Neural progenitor cell (in vitro differentiated cells): ENCODE measurements around the gene FAM167B. TPM values are rescaled to one million over a fixed set of nuclear protein-coding genes. Genes with fewer than 3 reads are reported as not detected.

ENCODE experiments used
- DNase-seq: peaks from one replicate; pipeline ENCODE4 v3.0.0-alpha.2; 2016; ENCODE audit warnings: low spot score
- H2AFZ ChIP-seq: fragments of 200-600 bp; sonication (generic); replicated peaks from 2 replicates; pipeline ENCODE4 v1.6.1; 2016; ENCODE audit warnings: antibody characterized with exemption
- H3F3A ChIP-seq: fragments of 200-600 bp; sonication (generic); 2 replicates; pipeline ENCODE4 v1.6.1; 2016; ENCODE audit warnings: antibody characterized with exemption, low read depth
- H3K27ac ChIP-seq: fragments of 200-600 bp; sonication (generic); 2 replicates; pipeline ENCODE4 v1.5.1; 2016; ENCODE audit warnings: mild to moderate bottlenecking
- H3K27me3 ChIP-seq: fragments of 200-600 bp; sonication (generic); 2 replicates; pipeline ENCODE4 v1.6.1; 2016; ENCODE audit warnings: mild to moderate bottlenecking, moderate library complexity
- H3K36me3 ChIP-seq: fragments of 200-600 bp; sonication (generic); 2 replicates; pipeline ENCODE4 v1.5.1; 2016
- H3K4me1 ChIP-seq: fragments of 200-600 bp; sonication (generic); 2 replicates; pipeline ENCODE4 v1.6.1; 2016; ENCODE audit warnings: mixed run types
- H3K4me2 ChIP-seq: fragments of 200-600 bp; sonication (generic); 2 replicates; pipeline ENCODE4 v1.6.1; 2016
- H3K4me3 ChIP-seq: fragments of 200-600 bp; sonication (generic); 2 replicates; pipeline ENCODE4 v1.5.1; 2016
- H3K79me2 ChIP-seq: fragments of 200-600 bp; sonication (generic); 2 replicates; pipeline ENCODE4 v1.6.1; 2016; ENCODE audit warnings: low read depth
- H3K9ac ChIP-seq: fragments of 200-600 bp; sonication (generic); 2 replicates; pipeline ENCODE4 v1.6.1; 2016
- H3K9me3 ChIP-seq: fragments of 200-600 bp; sonication (generic); 2 replicates; pipeline ENCODE4 v1.5.1; 2016; ENCODE audit warnings: low read depth
- H4K20me1 ChIP-seq: fragments of 200-600 bp; sonication (generic); 2 replicates; pipeline ENCODE4 v1.6.1; 2016; ENCODE audit warnings: low read depth
- H3K27ac Mint-ChIP-seq: 3 replicates; pipeline ENCODE4 v1.8.0; 2021; ENCODE audit warnings: mixed read lengths
- H3K27me3 Mint-ChIP-seq: 2 replicates; pipeline ENCODE4 v1.8.0; 2022; ENCODE audit warnings: low read depth, mild to moderate bottlenecking, inconsistent platforms, moderate library complexity, mixed read lengths; ENCODE audit not compliant: insufficient read depth
- H3K36me3 Mint-ChIP-seq: 3 replicates; pipeline ENCODE4 v1.8.0; 2021; ENCODE audit warnings: mixed read lengths
- H3K4me1 Mint-ChIP-seq: 3 replicates; pipeline ENCODE4 v1.8.0; 2021; ENCODE audit warnings: mixed read lengths
- H3K4me3 Mint-ChIP-seq: 3 replicates; pipeline ENCODE4 v1.8.0; 2021; ENCODE audit warnings: mild to moderate bottlenecking, moderate library complexity, mixed read lengths
- H3K9me3 Mint-ChIP-seq: 3 replicates; pipeline ENCODE4 v1.8.0; 2020; ENCODE audit warnings: mixed read lengths
- EZH2 ChIP-seq: fragments of 200-600 bp; sonication (generic); IDR thresholded peaks from 2 replicates; pipeline ENCODE4 v1.6.1; 2017; ENCODE audit warnings: antibody characterized with exemption, mild to moderate bottlenecking, moderate library complexity
- EZH2phosphoT487 ChIP-seq: fragments of 200-600 bp; sonication (generic); IDR thresholded peaks from 2 replicates; pipeline ENCODE4 v1.6.1; 2017; ENCODE audit warnings: antibody characterized with exemption
- total RNA-seq: library from RNA; depleted of rRNA; stranded (reverse); fragments of >200 nt; gene quantifications from 2 replicates; pipeline ENCODE4 v1.2.3, GENCODE V29; 2015; ENCODE audit warnings: low replicate concordance
- TF ChIP-seq, protein P1 (sequence below): fragments of 200-600 bp; sonication (generic); IDR thresholded peaks from 2 replicates; pipeline ENCODE4 v1.5.1; 2017; ENCODE audit warnings: antibody characterized with exemption, mild to moderate bottlenecking

The FAM167B gene
- total RNA-seq, 1 donor from 2014 or later = 0.17 TPM

DNA sequence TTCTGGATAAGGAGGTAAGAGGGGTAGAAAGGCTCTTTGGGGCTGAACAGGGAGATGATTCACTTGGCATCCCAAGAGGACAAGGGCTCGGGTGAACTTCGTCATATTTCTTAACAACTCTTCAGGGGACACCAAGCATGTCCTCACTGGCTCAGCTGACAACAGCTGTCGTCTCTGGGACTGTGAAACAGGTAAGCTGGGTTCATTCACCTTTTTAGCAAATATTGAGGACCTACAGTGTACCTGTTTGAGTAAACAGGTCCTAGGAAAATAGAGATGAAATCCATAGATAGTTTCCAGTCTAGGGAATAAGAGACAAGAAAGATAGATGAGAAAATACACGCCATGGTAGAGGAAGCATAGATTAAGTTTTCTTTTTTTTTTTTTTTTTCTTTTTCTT, 22.7 kb upstream of the FAM167B start:
- Histone ChIP-seq H3K79me2 (peaks cover 34% of the 10 kb centered on the region), H3K4me3 (no peak overlapping the region), H2AFZ (no peak overlapping the region), H3K27ac (no peak overlapping the region), H3K4me2 (no peak overlapping the region), H4K20me1 (no peaks in the 10 kb centered on the region), H3K27me3 (no peaks in the 10 kb centered on the region), H3K9me3 (no peaks in the 10 kb centered on the region), H3K36me3 (no peaks in the 10 kb centered on the region), H3F3A (peaks cover 9% of the 10 kb centered on the region), H3K4me1 (peaks cover 14% of the 10 kb centered on the region), H3K9ac (no peak overlapping the region)
- no peak for DNase-seq
- Mint-ChIP-seq H3K27me3 (peaks cover 2% of the 10 kb centered on the region), H3K9me3 (no peaks in the 10 kb centered on the region), H3K36me3 (peaks cover 31% of the 10 kb centered on the region), H3K27ac (no peak overlapping the region), H3K4me1 (peaks cover 28% of the 10 kb centered on the region), H3K4me3 (peak overlapping the region; percentile 97)
- TF ChIP-seq EZH2phosphoT487 (no peak), EZH2 (no peak)
- TF ChIP-seq, protein P1, sequence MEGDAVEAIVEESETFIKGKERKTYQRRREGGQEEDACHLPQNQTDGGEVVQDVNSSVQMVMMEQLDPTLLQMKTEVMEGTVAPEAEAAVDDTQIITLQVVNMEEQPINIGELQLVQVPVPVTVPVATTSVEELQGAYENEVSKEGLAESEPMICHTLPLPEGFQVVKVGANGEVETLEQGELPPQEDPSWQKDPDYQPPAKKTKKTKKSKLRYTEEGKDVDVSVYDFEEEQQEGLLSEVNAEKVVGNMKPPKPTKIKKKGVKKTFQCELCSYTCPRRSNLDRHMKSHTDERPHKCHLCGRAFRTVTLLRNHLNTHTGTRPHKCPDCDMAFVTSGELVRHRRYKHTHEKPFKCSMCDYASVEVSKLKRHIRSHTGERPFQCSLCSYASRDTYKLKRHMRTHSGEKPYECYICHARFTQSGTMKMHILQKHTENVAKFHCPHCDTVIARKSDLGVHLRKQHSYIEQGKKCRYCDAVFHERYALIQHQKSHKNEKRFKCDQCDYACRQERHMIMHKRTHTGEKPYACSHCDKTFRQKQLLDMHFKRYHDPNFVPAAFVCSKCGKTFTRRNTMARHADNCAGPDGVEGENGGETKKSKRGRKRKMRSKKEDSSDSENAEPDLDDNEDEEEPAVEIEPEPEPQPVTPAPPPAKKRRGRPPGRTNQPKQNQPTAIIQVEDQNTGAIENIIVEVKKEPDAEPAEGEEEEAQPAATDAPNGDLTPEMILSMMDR = no peak

DNA sequence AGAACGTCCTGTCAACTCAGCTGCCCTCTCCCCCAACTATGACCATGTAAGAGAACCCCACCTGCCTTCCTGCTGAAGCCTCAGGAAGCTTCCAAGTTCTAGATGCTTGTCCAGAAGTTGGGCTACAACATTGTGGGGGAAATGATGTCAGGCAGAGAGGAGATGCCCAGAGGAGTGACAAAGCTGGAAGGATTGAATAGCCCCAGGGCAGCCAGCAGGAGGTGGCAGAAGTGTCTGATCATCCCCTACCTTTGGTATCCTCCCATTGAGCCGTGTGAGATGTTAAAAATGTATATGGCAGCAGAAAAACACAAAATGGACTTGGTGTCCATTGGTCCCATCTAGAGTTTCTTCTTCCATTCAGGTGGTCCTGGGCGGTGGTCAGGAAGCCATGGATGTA, 18.3 kb upstream of the FAM167B start:
- Histone ChIP-seq H3K36me3 (peaks cover 3% of the 10 kb centered on the region), H3K9me3 (no peaks in the 10 kb centered on the region), H3F3A (peaks cover 18% of the 10 kb centered on the region), H4K20me1 (no peaks in the 10 kb centered on the region), H3K4me2 (no peak overlapping the region), H3K4me3 (no peak overlapping the region), H3K79me2 (peaks cover 3% of the 10 kb centered on the region), H3K27ac (no peak overlapping the region), H3K4me1 (peaks cover 3% of the 10 kb centered on the region), H3K9ac (no peak overlapping the region), H3K27me3 (no peaks in the 10 kb centered on the region), H2AFZ (no peak overlapping the region)
- Mint-ChIP-seq H3K36me3 (peaks cover 31% of the 10 kb centered on the region), H3K27me3 (peaks cover 2% of the 10 kb centered on the region), H3K9me3 (no peaks in the 10 kb centered on the region), H3K27ac (no peak overlapping the region), H3K4me1 (peaks cover 10% of the 10 kb centered on the region), H3K4me3 (no peak overlapping the region)
- no peak for TF ChIP-seq EZH2
- TF ChIP-seq, protein P1 = no peak
- TF ChIP-seq EZH2phosphoT487 = no peak
- DNase-seq = no peak

DNA sequence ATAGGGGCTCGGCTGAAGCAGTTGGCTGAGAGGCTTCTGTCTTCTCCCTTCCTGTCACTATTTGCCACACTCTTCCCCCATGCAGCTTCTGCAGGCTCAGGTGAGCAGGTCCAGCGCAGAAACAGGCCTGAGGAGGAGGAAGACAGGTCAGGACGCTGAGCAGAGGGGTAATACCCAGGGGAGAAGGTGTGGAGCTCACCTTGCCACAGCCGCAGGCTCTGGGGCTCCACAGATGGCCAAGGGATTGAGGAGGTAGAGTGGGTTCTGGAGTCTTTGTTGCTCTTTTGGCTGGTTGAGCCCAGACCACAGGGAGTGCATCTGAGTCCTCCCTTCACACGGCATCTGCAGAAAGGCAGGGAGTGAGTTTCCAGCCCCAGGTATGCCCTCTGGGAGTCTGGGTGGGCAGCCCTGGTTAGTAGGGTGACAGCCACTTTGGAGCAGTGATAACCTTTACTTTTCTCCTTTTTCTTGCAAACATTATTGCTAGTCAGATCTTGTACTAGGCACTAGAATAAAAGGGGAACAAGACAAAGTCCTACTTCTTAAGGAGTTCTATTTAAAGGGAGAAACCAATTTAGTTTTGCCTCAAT, 15.1 kb upstream of the FAM167B start:
- Histone ChIP-seq H3K9ac (no peak overlapping the region), H3K36me3 (peaks cover 3% of the 10 kb centered on the region), H4K20me1 (peaks cover 3% of the 10 kb centered on the region), H3F3A (peaks cover 18% of the 10 kb centered on the region), H3K27me3 (no peaks in the 10 kb centered on the region), H3K4me1 (peaks cover 3% of the 10 kb centered on the region), H2AFZ (no peak overlapping the region), H3K9me3 (no peaks in the 10 kb centered on the region), H3K27ac (peak overlapping the region; percentile 53), H3K4me2 (no peak overlapping the region), H3K4me3 (no peak overlapping the region), H3K79me2 (peaks cover under 1% of the 10 kb centered on the region)
- H3K4me3 Mint-ChIP-seq = no peak overlapping the region
- no peak for DNase-seq
- peaks cover 6% of the 10 kb centered on the region for H3K4me1 Mint-ChIP-seq
- H3K36me3 Mint-ChIP-seq = peaks cover 22% of the 10 kb centered on the region
- TF ChIP-seq EZH2phosphoT487 = no peak
- no peak for TF ChIP-seq EZH2
- TF ChIP-seq, protein P1 = no peak
- H3K9me3 Mint-ChIP-seq = no peaks in the 10 kb centered on the region
- H3K27ac Mint-ChIP-seq = no peak overlapping the region
- H3K27me3 Mint-ChIP-seq = peaks cover 3% of the 10 kb centered on the region
